H1 (cell line): ENCODE measurements around the gene STT3A. TPM values are rescaled to one million over a fixed set of nuclear protein-coding genes. Genes with fewer than 3 reads are reported as not detected.

ENCODE experiments used
- BACH1 ChIP-seq: IDR thresholded peaks from 2 replicates; pipeline ENCODE4 v1.6.1; 2012; ENCODE audit warnings: low read length, improper control_type of control experiment
- BRCA1 ChIP-seq: IDR thresholded peaks from 2 replicates; pipeline ENCODE4 v1.6.1; 2012; ENCODE audit warnings: low read depth, low read length, improper control_type of control experiment
- CBX5 ChIP-seq: fragments of 300-800, 300-1000 bp; sonication (generic); IDR thresholded peaks from 2 replicates; pipeline ENCODE4 v1.7.1; 2016; ENCODE audit warnings: antibody characterized with exemption, low read length, low read depth
- CEBPB ChIP-seq: IDR thresholded peaks from 2 replicates; pipeline ENCODE4 v1.6.1; 2012; ENCODE audit warnings: low read depth, low read length
- CHD1 ChIP-seq: IDR thresholded peaks from 2 replicates; pipeline ENCODE4 v1.6.1; 2012; ENCODE audit warnings: low read depth, low read length, improper control_type of control experiment
- EGR1 ChIP-seq: IDR thresholded peaks from 2 replicates; pipeline ENCODE4 v1.6.1; 2011; ENCODE audit warnings: low read depth, low read length, borderline replicate concordance
- PHF8 ChIP-seq: fragments of 200-600 bp; sonication (generic); conservative IDR thresholded peaks from 2 replicates; pipeline ENCODE4 v1.7.1; 2012; ENCODE audit warnings: low read depth, mild to moderate bottlenecking, inconsistent platforms, low read length, moderate library complexity
- TAF7 ChIP-seq: optimal IDR thresholded peaks from 2 replicates; pipeline ENCODE3; 2011; ENCODE audit warnings: low read depth, mild to moderate bottlenecking, inconsistent platforms, low read length, moderate library complexity, borderline replicate concordance
- polyA plus RNA-seq, 7 experiments: library from polyadenylated mRNA; depleted of rRNA in 3 of 7; stranded (reverse) in 5 of 7; unstranded in 2 of 7; fragments of >200 nt in 5 of 7; fragments of 200-250 nt in 2 of 7; gene quantifications; 1 replicate in 5 of 7; 2 replicates in 1 of 7; 4 replicates in 1 of 7; pipeline versions ENCODE4 v1.2.1 to v1.2.3, GENCODE V29; 2011 to 2013; ENCODE audit warnings: missing spikeins in 2 of 7, mixed read lengths in 2 of 7
- total RNA-seq: library from RNA; stranded (reverse); fragmentation: NEBNext Ultra II Directional; extraction: Animal tissue kit (Norgen Biotek cat#: 25700); gene quantifications from 2 replicates; pipeline ENCODE4 v1.2.1, GENCODE V29; 2021
- TF ChIP-seq, protein P1 (sequence below): fragments of 300-600 bp; sonication (generic); IDR thresholded peaks from 2 replicates; pipeline ENCODE4 v1.7.1; 2012; ENCODE audit warnings: low read length, moderate library complexity, mild to moderate bottlenecking, inconsistent platforms; ENCODE audit not compliant: insufficient replicate concordance
- TF ChIP-seq, protein P2 (sequence below): IDR thresholded peaks from 2 replicates; pipeline ENCODE4 v1.6.1; 2011; ENCODE audit warnings: low read length, improper control_type of control experiment

The STT3A gene
- total and polyA plus RNA-seq, 2 of the 8 experiments (the other 6 are each of a cell fraction or from before 2014, with no cell fraction given): 173 to 211 TPM

DNA sequence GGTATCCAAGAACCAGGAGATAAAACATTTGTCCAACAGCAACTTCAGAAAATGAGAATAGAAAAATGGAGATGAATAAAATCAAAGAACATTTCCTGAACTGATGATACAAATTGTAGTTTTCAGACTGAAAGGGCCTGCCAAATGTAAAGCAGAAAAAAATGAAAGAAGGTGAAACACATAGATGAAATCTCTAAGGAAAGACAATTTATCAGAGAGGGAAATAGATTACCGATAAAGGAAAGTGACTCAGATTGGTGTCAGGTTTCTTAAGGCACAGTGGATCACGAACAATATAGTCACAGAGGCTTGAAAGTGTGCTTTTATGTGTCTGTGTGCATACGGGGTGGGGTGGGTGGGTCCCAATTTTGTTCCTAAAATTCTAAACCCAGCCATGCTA lies 4.1 kb upstream of the STT3A start (continued):
- TF ChIP-seq, protein P1, sequence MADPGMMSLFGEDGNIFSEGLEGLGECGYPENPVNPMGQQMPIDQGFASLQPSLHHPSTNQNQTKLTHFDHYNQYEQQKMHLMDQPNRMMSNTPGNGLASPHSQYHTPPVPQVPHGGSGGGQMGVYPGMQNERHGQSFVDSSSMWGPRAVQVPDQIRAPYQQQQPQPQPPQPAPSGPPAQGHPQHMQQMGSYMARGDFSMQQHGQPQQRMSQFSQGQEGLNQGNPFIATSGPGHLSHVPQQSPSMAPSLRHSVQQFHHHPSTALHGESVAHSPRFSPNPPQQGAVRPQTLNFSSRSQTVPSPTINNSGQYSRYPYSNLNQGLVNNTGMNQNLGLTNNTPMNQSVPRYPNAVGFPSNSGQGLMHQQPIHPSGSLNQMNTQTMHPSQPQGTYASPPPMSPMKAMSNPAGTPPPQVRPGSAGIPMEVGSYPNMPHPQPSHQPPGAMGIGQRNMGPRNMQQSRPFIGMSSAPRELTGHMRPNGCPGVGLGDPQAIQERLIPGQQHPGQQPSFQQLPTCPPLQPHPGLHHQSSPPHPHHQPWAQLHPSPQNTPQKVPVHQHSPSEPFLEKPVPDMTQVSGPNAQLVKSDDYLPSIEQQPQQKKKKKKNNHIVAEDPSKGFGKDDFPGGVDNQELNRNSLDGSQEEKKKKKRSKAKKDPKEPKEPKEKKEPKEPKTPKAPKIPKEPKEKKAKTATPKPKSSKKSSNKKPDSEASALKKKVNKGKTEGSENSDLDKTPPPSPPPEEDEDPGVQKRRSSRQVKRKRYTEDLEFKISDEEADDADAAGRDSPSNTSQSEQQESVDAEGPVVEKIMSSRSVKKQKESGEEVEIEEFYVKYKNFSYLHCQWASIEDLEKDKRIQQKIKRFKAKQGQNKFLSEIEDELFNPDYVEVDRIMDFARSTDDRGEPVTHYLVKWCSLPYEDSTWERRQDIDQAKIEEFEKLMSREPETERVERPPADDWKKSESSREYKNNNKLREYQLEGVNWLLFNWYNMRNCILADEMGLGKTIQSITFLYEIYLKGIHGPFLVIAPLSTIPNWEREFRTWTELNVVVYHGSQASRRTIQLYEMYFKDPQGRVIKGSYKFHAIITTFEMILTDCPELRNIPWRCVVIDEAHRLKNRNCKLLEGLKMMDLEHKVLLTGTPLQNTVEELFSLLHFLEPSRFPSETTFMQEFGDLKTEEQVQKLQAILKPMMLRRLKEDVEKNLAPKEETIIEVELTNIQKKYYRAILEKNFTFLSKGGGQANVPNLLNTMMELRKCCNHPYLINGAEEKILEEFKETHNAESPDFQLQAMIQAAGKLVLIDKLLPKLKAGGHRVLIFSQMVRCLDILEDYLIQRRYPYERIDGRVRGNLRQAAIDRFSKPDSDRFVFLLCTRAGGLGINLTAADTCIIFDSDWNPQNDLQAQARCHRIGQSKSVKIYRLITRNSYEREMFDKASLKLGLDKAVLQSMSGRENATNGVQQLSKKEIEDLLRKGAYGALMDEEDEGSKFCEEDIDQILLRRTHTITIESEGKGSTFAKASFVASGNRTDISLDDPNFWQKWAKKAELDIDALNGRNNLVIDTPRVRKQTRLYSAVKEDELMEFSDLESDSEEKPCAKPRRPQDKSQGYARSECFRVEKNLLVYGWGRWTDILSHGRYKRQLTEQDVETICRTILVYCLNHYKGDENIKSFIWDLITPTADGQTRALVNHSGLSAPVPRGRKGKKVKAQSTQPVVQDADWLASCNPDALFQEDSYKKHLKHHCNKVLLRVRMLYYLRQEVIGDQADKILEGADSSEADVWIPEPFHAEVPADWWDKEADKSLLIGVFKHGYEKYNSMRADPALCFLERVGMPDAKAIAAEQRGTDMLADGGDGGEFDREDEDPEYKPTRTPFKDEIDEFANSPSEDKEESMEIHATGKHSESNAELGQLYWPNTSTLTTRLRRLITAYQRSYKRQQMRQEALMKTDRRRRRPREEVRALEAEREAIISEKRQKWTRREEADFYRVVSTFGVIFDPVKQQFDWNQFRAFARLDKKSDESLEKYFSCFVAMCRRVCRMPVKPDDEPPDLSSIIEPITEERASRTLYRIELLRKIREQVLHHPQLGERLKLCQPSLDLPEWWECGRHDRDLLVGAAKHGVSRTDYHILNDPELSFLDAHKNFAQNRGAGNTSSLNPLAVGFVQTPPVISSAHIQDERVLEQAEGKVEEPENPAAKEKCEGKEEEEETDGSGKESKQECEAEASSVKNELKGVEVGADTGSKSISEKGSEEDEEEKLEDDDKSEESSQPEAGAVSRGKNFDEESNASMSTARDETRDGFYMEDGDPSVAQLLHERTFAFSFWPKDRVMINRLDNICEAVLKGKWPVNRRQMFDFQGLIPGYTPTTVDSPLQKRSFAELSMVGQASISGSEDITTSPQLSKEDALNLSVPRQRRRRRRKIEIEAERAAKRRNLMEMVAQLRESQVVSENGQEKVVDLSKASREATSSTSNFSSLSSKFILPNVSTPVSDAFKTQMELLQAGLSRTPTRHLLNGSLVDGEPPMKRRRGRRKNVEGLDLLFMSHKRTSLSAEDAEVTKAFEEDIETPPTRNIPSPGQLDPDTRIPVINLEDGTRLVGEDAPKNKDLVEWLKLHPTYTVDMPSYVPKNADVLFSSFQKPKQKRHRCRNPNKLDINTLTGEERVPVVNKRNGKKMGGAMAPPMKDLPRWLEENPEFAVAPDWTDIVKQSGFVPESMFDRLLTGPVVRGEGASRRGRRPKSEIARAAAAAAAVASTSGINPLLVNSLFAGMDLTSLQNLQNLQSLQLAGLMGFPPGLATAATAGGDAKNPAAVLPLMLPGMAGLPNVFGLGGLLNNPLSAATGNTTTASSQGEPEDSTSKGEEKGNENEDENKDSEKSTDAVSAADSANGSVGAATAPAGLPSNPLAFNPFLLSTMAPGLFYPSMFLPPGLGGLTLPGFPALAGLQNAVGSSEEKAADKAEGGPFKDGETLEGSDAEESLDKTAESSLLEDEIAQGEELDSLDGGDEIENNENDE: no peak
- TF ChIP-seq EGR1 (no peak), CBX5 (no peak), BRCA1 (no peak), BACH1 (no peak), TAF7 (no peak), CEBPB (no peak), PHF8 (no peak), CHD1 (no peak)
- TF ChIP-seq, protein P2, sequence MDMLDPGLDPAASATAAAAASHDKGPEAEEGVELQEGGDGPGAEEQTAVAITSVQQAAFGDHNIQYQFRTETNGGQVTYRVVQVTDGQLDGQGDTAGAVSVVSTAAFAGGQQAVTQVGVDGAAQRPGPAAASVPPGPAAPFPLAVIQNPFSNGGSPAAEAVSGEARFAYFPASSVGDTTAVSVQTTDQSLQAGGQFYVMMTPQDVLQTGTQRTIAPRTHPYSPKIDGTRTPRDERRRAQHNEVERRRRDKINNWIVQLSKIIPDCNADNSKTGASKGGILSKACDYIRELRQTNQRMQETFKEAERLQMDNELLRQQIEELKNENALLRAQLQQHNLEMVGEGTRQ: no peak
